ENCODE results near the gene EVA1B. TPM values are rescaled to one million over a fixed set of nuclear protein-coding genes. Genes with fewer than 3 reads are reported as not detected.

EVA1B gene
- total RNA-seq, 1 donor from 2014 or later, result 3.1 TPM

GRCh38 chr1:36339615-36340014, 16.2 kb upstream of the EVA1B start:
- Mint-ChIP-seq H3K27ac (no peak overlapping the region), H3K4me3 (peak overlapping the region; percentile 10), H3K4me1 (no peaks in the 10 kb centered on the region), H3K9me3 (no peaks in the 10 kb centered on the region), H3K27me3 (ENCODE audit: insufficient read depth, low read depth) (peaks cover 10% of the 10 kb centered on the region), H3K36me3 (peaks cover 2% of the 10 kb centered on the region)
- no peak overlapping the region for H3K27ac ChIP-seq
- H3F3A ChIP-seq (ENCODE audit: low read depth), result no peaks in the 10 kb centered on the region
- H2AFZ ChIP-seq (replicated peaks), result no peak overlapping the region
- H3K4me1 ChIP-seq, result no peaks in the 10 kb centered on the region
- H3K9me3 ChIP-seq (ENCODE audit: low read depth), result no peaks in the 10 kb centered on the region
- DNase-seq (ENCODE audit: low spot score), result no peak
- no peak overlapping the region for H3K9ac ChIP-seq
- TF ChIP-seq EZH2 (IDR thresholded peaks at IDR 0.05) (no peak), CTCF (IDR thresholded peaks at IDR 0.05) (no peak), EZH2phosphoT487 (IDR thresholded peaks at IDR 0.05) (no peak)
- H3K79me2 ChIP-seq (ENCODE audit: low read depth), result no peaks in the 10 kb centered on the region
- H3K36me3 ChIP-seq, result no peaks in the 10 kb centered on the region
- no peak overlapping the region for H3K4me2 ChIP-seq
- no peak overlapping the region for H3K4me3 ChIP-seq
- no peaks in the 10 kb centered on the region for H3K27me3 ChIP-seq
- no peaks in the 10 kb centered on the region for H4K20me1 ChIP-seq (ENCODE audit: low read depth)

GRCh38 chr1:36339215-36339614, 15.8 kb upstream of the EVA1B start:
- Histone ChIP-seq H3K27me3 (no peaks in the 10 kb centered on the region), H3K9ac (peak overlapping the region; percentile 27), H3F3A (ENCODE audit: low read depth) (no peaks in the 10 kb centered on the region), H3K27ac (no peak overlapping the region), H3K79me2 (ENCODE audit: low read depth) (no peaks in the 10 kb centered on the region), H3K9me3 (ENCODE audit: low read depth) (no peaks in the 10 kb centered on the region), H2AFZ (replicated peaks) (no peak overlapping the region), H3K4me1 (no peaks in the 10 kb centered on the region), H3K36me3 (no peaks in the 10 kb centered on the region), H3K4me2 (no peak overlapping the region), H4K20me1 (ENCODE audit: low read depth) (no peaks in the 10 kb centered on the region), H3K4me3 (no peak overlapping the region)
- DNase-seq (ENCODE audit: low spot score), result no peak
- no peak for TF ChIP-seq EZH2 (IDR thresholded peaks at IDR 0.05)
- TF ChIP-seq CTCF (IDR thresholded peaks at IDR 0.05), result no peak
- no peak for TF ChIP-seq EZH2phosphoT487 (IDR thresholded peaks at IDR 0.05)
- Mint-ChIP-seq H3K36me3 (peaks cover 1% of the 10 kb centered on the region), H3K27ac (no peak overlapping the region), H3K4me1 (no peaks in the 10 kb centered on the region), H3K27me3 (ENCODE audit: insufficient read depth, low read depth) (peaks cover 10% of the 10 kb centered on the region), H3K4me3 (no peak overlapping the region), H3K9me3 (no peaks in the 10 kb centered on the region)

GRCh38 chr1:36337830-36338229, 14.4 kb upstream of the EVA1B start:
- Histone ChIP-seq H3K79me2 (ENCODE audit: low read depth) (no peaks in the 10 kb centered on the region), H3K27me3 (no peaks in the 10 kb centered on the region), H3F3A (ENCODE audit: low read depth) (no peaks in the 10 kb centered on the region), H2AFZ (replicated peaks) (no peak overlapping the region), H3K9ac (no peak overlapping the region), H3K4me3 (no peak overlapping the region), H4K20me1 (ENCODE audit: low read depth) (no peaks in the 10 kb centered on the region), H3K9me3 (ENCODE audit: low read depth) (no peaks in the 10 kb centered on the region), H3K4me1 (no peaks in the 10 kb centered on the region), H3K4me2 (no peak overlapping the region), H3K36me3 (no peaks in the 10 kb centered on the region), H3K27ac (no peak overlapping the region)
- DNase-seq (ENCODE audit: low spot score), result no peak
- no peaks in the 10 kb centered on the region for H3K9me3 Mint-ChIP-seq
- H3K27ac Mint-ChIP-seq, result no peak overlapping the region
- H3K4me3 Mint-ChIP-seq, result no peak overlapping the region
- peaks cover 10% of the 10 kb centered on the region for H3K27me3 Mint-ChIP-seq (ENCODE audit: insufficient read depth, low read depth)
- no peak for TF ChIP-seq CTCF (IDR thresholded peaks at IDR 0.05)
- TF ChIP-seq EZH2 (IDR thresholded peaks at IDR 0.05), result no peak
- no peak for TF ChIP-seq EZH2phosphoT487 (IDR thresholded peaks at IDR 0.05)
- no peaks in the 10 kb centered on the region for H3K4me1 Mint-ChIP-seq
- H3K36me3 Mint-ChIP-seq, result peaks cover 1% of the 10 kb centered on the region
